Dendritic cell treated with granulocyte-macrophage colony-stimulating factor and Interleukin-4, amounts not matched to agents 40 ng/mL and 50 ng/mL, for 4 days (primary cell): Measurements from ENCODE around the gene NEURL1.
"Not testable (repeated sequence)": the region's sequence is repeated elsewhere in the genome, so short reads cannot be mapped to it uniquely, and the experiment has no call there.

Source experiments
- H3K27ac Mint-ChIP-seq: one replicate; pipeline ENCODE4 v1.8.0; 2022; ENCODE audit warnings: mild to moderate bottlenecking, mixed read lengths
- H3K27me3 Mint-ChIP-seq: one replicate; pipeline ENCODE4 v1.8.0; 2022; ENCODE audit warnings: mild to moderate bottlenecking, mixed read lengths
- H3K36me3 Mint-ChIP-seq: one replicate; pipeline ENCODE4 v1.8.0; 2022; ENCODE audit warnings: low read depth, mixed read lengths
- H3K4me1 Mint-ChIP-seq: one replicate; pipeline ENCODE4 v1.8.0; 2022; ENCODE audit warnings: low read depth, mixed read lengths
- H3K4me3 Mint-ChIP-seq: one replicate; pipeline ENCODE4 v1.8.0; 2022; ENCODE audit warnings: mild to moderate bottlenecking, moderate library complexity, mixed read lengths
- H3K9me3 Mint-ChIP-seq: one replicate; pipeline ENCODE4 v1.8.0; 2022; ENCODE audit warnings: mixed read lengths
- intact Hi-C: fragments of 100-400 bp; cut with micrococcal nuclease; formaldehyde crosslinking; loops from one replicate; pipeline ENCODE4 v1.15.0; 2022

The NEURL1 gene

DNA sequence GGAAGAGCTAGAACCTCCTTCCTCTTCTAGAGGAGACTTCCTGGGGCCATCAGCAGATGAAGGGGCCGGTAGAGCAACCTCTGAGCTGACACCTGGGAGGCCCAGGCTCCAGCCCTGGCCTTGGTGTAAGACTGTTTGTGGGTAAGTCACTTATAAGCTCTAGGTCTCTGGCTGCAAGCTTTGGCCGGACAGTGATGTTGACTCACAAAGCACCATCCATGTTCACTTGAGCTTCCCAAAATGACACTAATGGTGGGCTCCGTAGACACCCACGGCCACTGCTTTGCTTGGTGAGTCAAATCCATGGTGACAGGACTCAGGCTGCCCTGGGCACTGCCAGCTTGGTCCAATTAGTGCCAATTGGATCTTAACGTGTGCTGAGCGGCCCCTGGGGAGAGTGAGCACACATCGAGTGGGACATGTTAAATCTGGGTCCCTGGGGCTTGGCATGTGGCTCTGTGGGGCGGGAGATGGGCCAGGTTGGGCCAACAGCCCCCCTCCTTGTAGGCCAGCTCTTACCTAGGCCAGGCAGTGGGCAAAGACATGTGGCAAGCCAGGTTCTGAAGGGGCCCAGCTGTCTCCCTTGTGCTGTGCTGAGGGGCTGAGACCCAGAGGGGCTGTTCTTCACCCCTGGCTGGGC, 16.7 kb downstream of the NEURL1 start:
- H3K27me3 Mint-ChIP-seq, result peaks cover 14% of the 10 kb centered on the region
- H3K27ac Mint-ChIP-seq, result no peak overlapping the region
- no peaks in the 10 kb centered on the region for H3K9me3 Mint-ChIP-seq
- H3K4me3 Mint-ChIP-seq, result no peak overlapping the region
- no peaks in the 10 kb centered on the region for H3K36me3 Mint-ChIP-seq
- peaks cover 2% of the 10 kb centered on the region for H3K4me1 Mint-ChIP-seq
- intact Hi-C loops, result no loop called here

- peaks cover 10% of the 10 kb centered on the region for H3K4me1 Mint-ChIP-seq
- intact Hi-C loops, result no loop called here
- H3K27ac Mint-ChIP-seq, result no peak overlapping the region
- H3K9me3 Mint-ChIP-seq, result no peaks in the 10 kb centered on the region
- no peak overlapping the region for H3K4me3 Mint-ChIP-seq
- H3K36me3 Mint-ChIP-seq, result no peaks in the 10 kb centered on the region
- peaks cover 14% of the 10 kb centered on the region for H3K27me3 Mint-ChIP-seq
These were observed 17.6 kb downstream of the NEURL1 start for GRCh38 chr10:103510791-103511752.

GRCh38 chr10:103512166-103512565, 18.7 kb downstream of the NEURL1 start:
- Mint-ChIP-seq H3K9me3 (no peaks in the 10 kb centered on the region), H3K27ac (no peak overlapping the region), H3K27me3 (peaks cover 9% of the 10 kb centered on the region), H3K36me3 (no peaks in the 10 kb centered on the region), H3K4me1 (peaks cover 15% of the 10 kb centered on the region), H3K4me3 (no peak overlapping the region)
- intact Hi-C loops, result no loop called here

- Mint-ChIP-seq H3K36me3 (no peaks in the 10 kb centered on the region), H3K4me3 (no peak overlapping the region), H3K27ac (no peak overlapping the region), H3K4me1 (peaks cover 18% of the 10 kb centered on the region), H3K9me3 (no peaks in the 10 kb centered on the region), H3K27me3 (peaks cover 8% of the 10 kb centered on the region)
- intact Hi-C loops, result no loop called here
These were observed 19.3 kb downstream of the NEURL1 start for GRCh38 chr10:103512591-103513379.

DNA sequence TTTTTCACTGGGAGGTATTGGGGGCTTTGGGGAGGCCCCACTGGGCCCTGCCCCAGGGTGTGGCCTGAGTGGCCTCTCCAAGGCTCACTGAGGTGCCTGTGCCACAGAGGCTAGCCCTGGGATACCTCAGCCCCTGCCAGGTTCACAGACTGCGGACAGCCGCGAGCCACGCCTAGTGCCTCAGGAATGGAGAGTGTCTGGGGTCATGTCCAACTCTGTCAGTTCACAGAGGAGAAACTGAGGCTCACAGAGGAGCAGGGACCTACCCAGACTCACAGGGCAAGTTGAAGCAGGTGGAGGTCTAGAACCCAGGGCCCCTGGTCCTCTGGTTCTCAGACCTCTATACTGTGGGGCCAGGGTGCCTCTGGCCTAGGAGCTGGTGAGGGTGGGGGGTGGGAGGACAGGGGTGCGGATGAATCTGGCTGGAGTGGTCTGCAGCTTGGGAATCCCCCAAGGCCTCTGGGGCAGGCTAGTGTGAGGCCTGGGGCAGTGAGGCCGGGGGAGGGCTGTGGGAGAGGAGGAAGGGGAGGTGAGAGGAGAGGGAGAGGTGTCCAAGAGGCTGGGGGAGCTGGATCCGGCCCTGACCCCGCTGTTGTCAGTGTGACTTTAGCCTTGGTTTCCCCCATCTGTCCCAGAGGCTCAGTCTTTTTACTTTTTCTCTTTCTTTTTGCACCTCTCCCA, 20.0 kb downstream of the NEURL1 start:
- intact Hi-C loops, result no loop called here
- H3K27me3 Mint-ChIP-seq, result peaks cover 7% of the 10 kb centered on the region
- H3K4me3 Mint-ChIP-seq, result no peak overlapping the region
- no peaks in the 10 kb centered on the region for H3K36me3 Mint-ChIP-seq
- no peaks in the 10 kb centered on the region for H3K9me3 Mint-ChIP-seq
- no peak overlapping the region for H3K27ac Mint-ChIP-seq
- H3K4me1 Mint-ChIP-seq, result peaks cover 25% of the 10 kb centered on the region

- intact Hi-C loops, result no loop called here
- H3K36me3 Mint-ChIP-seq, result no peaks in the 10 kb centered on the region
- H3K4me1 Mint-ChIP-seq, result peaks cover 26% of the 10 kb centered on the region
- peaks cover 7% of the 10 kb centered on the region for H3K27me3 Mint-ChIP-seq
- H3K4me3 Mint-ChIP-seq, result no peak overlapping the region
- H3K27ac Mint-ChIP-seq, result no peak overlapping the region
- H3K9me3 Mint-ChIP-seq, result no peaks in the 10 kb centered on the region
These were observed 20.7 kb downstream of the NEURL1 start for GRCh38 chr10:103514244-103514643.

DNA sequence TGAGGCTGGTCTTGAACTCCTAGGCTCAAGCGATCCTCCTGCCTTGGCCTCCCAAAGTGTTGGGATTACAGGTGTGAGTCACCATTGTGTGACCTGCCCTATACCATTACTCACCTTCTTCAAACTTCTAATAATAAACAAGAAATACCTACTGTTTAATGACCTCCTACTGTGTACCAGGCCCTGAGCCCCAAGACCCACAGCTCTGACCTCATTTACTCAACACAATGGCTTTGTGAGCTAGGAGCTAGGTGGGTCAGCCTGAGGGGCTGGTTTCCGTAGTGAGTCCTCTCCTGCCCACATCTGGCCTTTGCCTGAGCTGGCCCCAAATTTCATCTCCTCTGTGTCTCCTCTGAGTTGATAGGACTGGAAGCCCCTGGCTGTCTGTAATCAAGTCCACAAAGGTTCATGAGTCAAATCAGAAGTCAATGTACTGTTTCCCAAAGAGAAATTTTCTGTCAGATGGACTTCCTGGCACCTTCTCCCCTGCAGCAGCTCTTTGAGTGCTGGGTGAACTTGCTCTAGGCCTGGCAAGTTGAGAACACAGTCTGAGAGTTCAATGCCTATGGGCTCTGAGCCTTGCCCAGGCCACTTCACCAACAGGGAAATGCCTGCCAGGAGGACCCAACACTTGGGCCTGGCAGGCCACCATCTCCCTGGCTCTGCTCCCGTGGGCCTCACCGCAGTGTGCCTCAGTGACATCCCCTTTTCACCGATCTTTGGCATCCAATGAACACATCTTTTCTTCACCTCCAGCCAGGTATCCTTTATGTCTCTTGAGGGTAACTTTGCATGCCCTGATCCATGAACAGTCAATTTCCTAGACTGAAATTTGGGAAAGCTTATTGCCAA, 24.0 kb downstream of the NEURL1 start:
- no peak overlapping the region for H3K4me3 Mint-ChIP-seq
- H3K36me3 Mint-ChIP-seq, result no peaks in the 10 kb centered on the region
- H3K27ac Mint-ChIP-seq, result no peak overlapping the region

DNA sequence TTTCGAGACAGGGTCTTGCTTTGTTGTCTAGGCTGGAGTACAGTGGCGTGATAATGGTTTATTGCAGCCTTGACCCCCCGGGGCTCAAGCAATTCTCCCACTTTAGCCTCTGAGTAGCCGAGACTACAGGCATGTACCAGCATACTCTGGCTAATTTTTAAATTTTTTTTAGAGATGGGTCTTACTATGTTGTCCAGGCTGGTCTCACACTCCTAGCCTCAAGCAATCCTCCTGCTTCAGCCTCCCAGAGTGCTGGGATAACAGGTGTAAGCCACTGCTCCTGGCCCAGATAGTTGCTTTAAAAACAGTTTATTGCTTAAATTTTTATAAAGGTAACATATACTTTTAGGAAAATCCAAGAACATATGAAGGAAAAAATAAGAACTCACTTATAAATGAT, 26.3 kb downstream of the NEURL1 start:
- Mint-ChIP-seq H3K27ac (no peak overlapping the region), H3K4me1 (peaks cover 34% of the 10 kb centered on the region), H3K9me3 (no peaks in the 10 kb centered on the region), H3K27me3 (peaks cover 11% of the 10 kb centered on the region), H3K36me3 (no peaks in the 10 kb centered on the region), H3K4me3 (no peak overlapping the region)
- intact Hi-C loops, result no loop called here

More for the DNA sequence above, 24.0 kb downstream of the NEURL1 start:
- Mint-ChIP-seq H3K4me1 (peaks cover 26% of the 10 kb centered on the region), H3K27me3 (peaks cover 10% of the 10 kb centered on the region), H3K9me3 (no peaks in the 10 kb centered on the region)
- intact Hi-C loops, result no loop called here

GRCh38 chr10:103522006-103522405, 28.5 kb downstream of the NEURL1 start:
- intact Hi-C loops, H3K4me3 Mint-ChIP-seq, H3K27ac Mint-ChIP-seq, H3K36me3 Mint-ChIP-seq: not testable (repeated sequence)
- Mint-ChIP-seq H3K9me3 (peaks cover 10% of the 10 kb centered on the region), H3K4me1 (peaks cover 19% of the 10 kb centered on the region), H3K27me3 (peaks cover 20% of the 10 kb centered on the region)

DNA sequence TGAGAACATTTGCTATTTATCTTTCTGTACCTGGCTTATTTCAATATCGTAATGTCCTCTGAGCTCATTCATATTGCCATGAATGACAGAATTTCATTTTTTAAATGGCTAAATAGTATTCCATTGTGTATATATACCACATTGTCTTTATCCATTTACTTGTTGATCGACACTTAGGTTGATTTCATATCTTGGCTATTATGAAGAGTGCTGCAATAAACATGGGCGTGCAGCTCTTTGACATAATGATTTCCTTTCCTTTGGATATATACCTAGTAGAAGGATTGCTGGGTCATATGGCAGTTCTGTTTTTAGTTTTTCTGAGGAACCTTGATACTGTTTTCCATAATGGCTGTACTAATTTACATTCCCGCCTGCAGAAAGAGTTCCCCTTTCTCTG, 30.2 kb downstream of the NEURL1 start:
- Mint-ChIP-seq H3K4me1 (peaks cover 8% of the 10 kb centered on the region), H3K27me3 (peaks cover 23% of the 10 kb centered on the region), H3K27ac (no peak overlapping the region), H3K36me3 (no peaks in the 10 kb centered on the region), H3K9me3 (peaks cover 10% of the 10 kb centered on the region), H3K4me3 (no peak overlapping the region)
- intact Hi-C loops, result no loop called here

- H3K4me1 Mint-ChIP-seq, result peaks cover 8% of the 10 kb centered on the region
- intact Hi-C loops, result no loop called here
- no peak overlapping the region for H3K27ac Mint-ChIP-seq
- H3K36me3 Mint-ChIP-seq, result no peaks in the 10 kb centered on the region
- H3K27me3 Mint-ChIP-seq, result peaks cover 27% of the 10 kb centered on the region
- H3K4me3 Mint-ChIP-seq, result no peak overlapping the region
- H3K9me3 Mint-ChIP-seq, result peaks cover 10% of the 10 kb centered on the region
These were observed 32.4 kb downstream of the NEURL1 start for GRCh38 chr10:103525901-103526300.

GRCh38 chr10:103527476-103527875, 34.0 kb downstream of the NEURL1 start:
- H3K4me1 Mint-ChIP-seq, H3K27ac Mint-ChIP-seq, H3K36me3 Mint-ChIP-seq, intact Hi-C loops, H3K4me3 Mint-ChIP-seq: not testable (repeated sequence)
- Mint-ChIP-seq H3K27me3 (peaks cover 21% of the 10 kb centered on the region), H3K9me3 (peaks cover 10% of the 10 kb centered on the region)

DNA sequence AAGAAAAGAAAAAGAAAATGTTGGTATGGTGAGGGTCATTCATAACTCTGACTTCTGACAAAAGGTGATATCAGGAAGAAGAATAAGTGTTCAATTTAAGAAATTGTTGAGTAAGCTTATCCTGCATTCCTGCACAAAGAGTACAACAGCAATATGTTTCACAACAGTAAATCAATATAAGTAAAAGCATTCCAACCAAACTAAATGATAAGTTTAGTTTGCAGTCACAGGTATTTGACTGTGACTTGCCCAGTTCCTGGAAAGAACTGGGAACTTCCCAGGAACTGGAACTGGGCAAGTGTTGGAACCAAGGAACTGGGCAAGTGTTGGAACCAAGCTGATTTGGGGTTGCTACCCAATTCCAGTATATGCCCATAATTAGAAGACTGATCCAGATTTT, 35.0 kb downstream of the NEURL1 start:
- Mint-ChIP-seq H3K36me3 (no peaks in the 10 kb centered on the region), H3K27ac (no peak overlapping the region), H3K4me3 (no peak overlapping the region), H3K27me3 (peaks cover 27% of the 10 kb centered on the region), H3K9me3 (peaks cover 10% of the 10 kb centered on the region), H3K4me1 (peaks cover 6% of the 10 kb centered on the region)
- intact Hi-C loops, result no loop called here
